ENCODE data around the gene PRDX1.
"Not testable (repeated sequence)": the region's sequence is repeated elsewhere in the genome, so short reads cannot be mapped to it uniquely, and the experiment has no call there.

Gene PRDX1

GRCh38 chr1:45503462-45504360 is 18.0 kb downstream of the PRDX1 start:
- no peak for DNase-seq

GRCh38 chr1:45501505-45501859 is 20.2 kb downstream of the PRDX1 start:
- DNase-seq, result no peak

- DNase-seq, result peak; percentile 23
These were observed 22.3 kb downstream of the PRDX1 start for GRCh38 chr1:45499415-45499769.

- DNase-seq, result no peak
These were observed 23.4 kb downstream of the PRDX1 start for GRCh38 chr1:45498279-45498678.

GRCh38 chr1:45493116-45493697 is 28.5 kb downstream of the PRDX1 start:
- DNase-seq, result peak; percentile 71

- DNase-seq, result no peak
These were observed 29.0 kb downstream of the PRDX1 start for GRCh38 chr1:45492691-45493090.

- no peak for DNase-seq
These were observed 30.0 kb downstream of the PRDX1 start for GRCh38 chr1:45491487-45492260.

- DNase-seq, result peak; percentile 95
These were observed 30.8 kb downstream of the PRDX1 start, which contains the start of gene TESK2 for GRCh38 chr1:45490626-45491486. TESK2 (minus strand) TSS chr1:45491163; CDS start chr1:45457785, 33,378 bp downstream.

GRCh38 chr1:45490121-45490625 is 31.5 kb downstream of the PRDX1 start:
- DNase-seq, result no peak

GRCh38 chr1:45489379-45489778 is 32.3 kb downstream of the PRDX1 start:
- DNase-seq, result not testable (repeated sequence)

- no peak for DNase-seq
These were observed 32.9 kb downstream of the PRDX1 start for GRCh38 chr1:45488666-45489377.

GRCh38 chr1:45485949-45486348 is 35.7 kb downstream of the PRDX1 start:
- no peak for DNase-seq

GRCh38 chr1:45479039-45479748 is 42.5 kb downstream of the PRDX1 start:
- DNase-seq, result no peak

- DNase-seq, result no peak
These were observed 43.4 kb downstream of the PRDX1 start for GRCh38 chr1:45478121-45478814.

- no peak for DNase-seq
These were observed 44.0 kb downstream of the PRDX1 start for GRCh38 chr1:45477646-45478045.

- not testable (repeated sequence) for DNase-seq
These were observed 47.5 kb downstream of the PRDX1 start for GRCh38 chr1:45474194-45474593.

GRCh38 chr1:45473302-45473701 is 48.4 kb downstream of the PRDX1 start:
- DNase-seq, result no peak

GRCh38 chr1:45470306-45470798 is 51.3 kb downstream of the PRDX1 start:
- no peak for DNase-seq

- DNase-seq, result not testable (repeated sequence)
These were observed 54.3 kb downstream of the PRDX1 start for GRCh38 chr1:45467353-45467752.

- DNase-seq, result no peak
These were observed 56.4 kb downstream of the PRDX1 start for GRCh38 chr1:45465277-45465676.

Measured in CD4-positive, alpha-beta T cell treated with Interleukin-6 for 4 hours (primary cell).